Heart right ventricle (tissue), 12 donors: ENCODE results near the gene RDM1. TPM values are rescaled to one million over a fixed set of nuclear protein-coding genes. Genes with fewer than 3 reads are reported as not detected.

ENCODE experiments used
- polyA plus RNA-seq, 2 donors: library from polyadenylated mRNA; stranded (reverse); fragments of 200-250 nt; gene quantifications; one replicate each; pipeline ENCODE4 v1.2.3, GENCODE V29; 2013
- total RNA-seq, 10 donors: library from RNA; stranded (reverse); fragmentation: NEBNext Ultra II Directional in 3 of 10; extraction: Animal tissue kit (Norgen Biotek cat#: 25700) in 3 of 10; gene quantifications; one replicate each; pipeline versions ENCODE4 v1.2.1 to v1.2.4, GENCODE V29; 2021 to 2023
- donor health status: ischemic (EF 13 %, LVEDD 7.1; RV severe dilation, severe dysfunction).
- donor health status: healthy with polysubstance abuse.
- donor health status: DM: no; HTN: yes; CAD: no.
- donor health status: DM: no; HTN: no; CAD: no.
- donor health status: ischemic (EF 25% LVEDD 6.9; RV normal size, moderate dysfunction).
- donor health status: ischemic (EF 25% LVEDD 5.7; RV mildly dilated, moderate dysfunction).
- donor health status: healthy.
- donor health status: nonischemic (EF 11% LVEDD 7.7; RV severe dilation, severe dysfunction).
- donor health status: DM: yes; HTN: yes; CAD: no.
- donor health status: PGD.
- donor health status: ischemic (EF 29% LVEDD 5.4; RV normal size, mild dysfunction).
- donor health status: nonischemic (EF 23%, LVEDD 6.1; RV moderate dilation, normal function).

RDM1 gene
- total and polyA plus RNA-seq, 12 donors = 0.46 to 1.3 TPM; not detected in 10

Other genes with a start within 250 kb of the RDM1 start
- gene RASL10B, start 199.1 kb downstream of the RDM1 start, total RNA-seq = 10 to 100 TPM in 9 of 10 donors, 1 to 10 TPM in 1; 9.0 to 26.2 (median 11.9) TPM
- gene RASL10B, start 199.1 kb downstream of the RDM1 start, polyA plus RNA-seq = 1 to 10 TPM; 3.9 to 6.9 TPM
- gene GAS2L2, start 177.5 kb downstream of the RDM1 start, total RNA-seq = under 1 TPM in 6 of 10 donors, not detected in 4; 0.09 to 0.89 (median 0.14) TPM
- under 1 TPM; 0.03 to 0.15 TPM for gene GAS2L2, start 177.5 kb downstream of the RDM1 start, polyA plus RNA-seq
- not detected for gene C17orf50, start 169.9 kb downstream of the RDM1 start, total RNA-seq
- not detected for gene C17orf50, start 169.9 kb downstream of the RDM1 start, polyA plus RNA-seq
- gene MMP28, start 135.1 kb downstream of the RDM1 start, total RNA-seq = 1 to 10 TPM; 1.4 to 3.4 (median 1.9) TPM
- gene MMP28, start 135.1 kb downstream of the RDM1 start, polyA plus RNA-seq = 1 to 10 TPM; 5.4 to 7.4 TPM
- 100 to 1,000 TPM; 102 to 158 (median 135) TPM for gene TAF15, start 121.3 kb downstream of the RDM1 start, total RNA-seq
- 10 to 100 TPM; 56.1 to 72.2 TPM for gene TAF15, start 121.3 kb downstream of the RDM1 start, polyA plus RNA-seq
- gene HEATR9, start 61.9 kb downstream of the RDM1 start, total RNA-seq = not detected
- not detected for gene HEATR9, start 61.9 kb downstream of the RDM1 start, polyA plus RNA-seq
- gene CCL5, start 50.4 kb downstream of the RDM1 start, total RNA-seq = 10 to 100 TPM in 1 of 10 donors, 1 to 10 TPM in 6, under 1 TPM in 3; 0.47 to 29.8 (median 1.3) TPM
- 1 to 10 TPM; 1.5 to 1.8 TPM for gene CCL5, start 50.4 kb downstream of the RDM1 start, polyA plus RNA-seq
- gene LYZL6, start 12.9 kb upstream of the RDM1 start, total RNA-seq = not detected
- gene LYZL6, start 12.9 kb upstream of the RDM1 start, polyA plus RNA-seq = not detected
- not detected for gene CCL16, start 50.7 kb upstream of the RDM1 start, total RNA-seq
- gene CCL16, start 50.7 kb upstream of the RDM1 start, polyA plus RNA-seq = under 1 TPM; 0.03 to 0.88 TPM
- gene CCL14, start 56.0 kb upstream of the RDM1 start, total RNA-seq = 10 to 100 TPM in 2 of 10 donors, 1 to 10 TPM in 8; 1.0 to 16.4 (median 5.1) TPM
- gene CCL14, start 56.0 kb upstream of the RDM1 start, polyA plus RNA-seq = 10 to 100 TPM; 28.6 to 77.3 TPM
- gene CCL15, start 70.8 kb upstream of the RDM1 start, total RNA-seq = not detected
- not detected for gene CCL15, start 70.8 kb upstream of the RDM1 start, polyA plus RNA-seq
- 1 to 10 TPM in 1 of 10 donors, not detected in 9; 1.6 TPM for gene CCL23, start 87.2 kb upstream of the RDM1 start, total RNA-seq
- 1 to 10 TPM in 1 of 2 donors, under 1 TPM in 1; 0.38 to 1.5 TPM for gene CCL23, start 87.2 kb upstream of the RDM1 start, polyA plus RNA-seq
- 10 to 100 TPM in 1 of 10 donors, 1 to 10 TPM in 7, under 1 TPM in 1, not detected in 1; 0.83 to 21.0 (median 2.0) TPM for gene CCL18, start 133.5 kb upstream of the RDM1 start, total RNA-seq
- gene CCL18, start 133.5 kb upstream of the RDM1 start, polyA plus RNA-seq = 1 to 10 TPM in 1 of 2 donors, under 1 TPM in 1; 0.97 to 1.0 TPM
- gene CCL3, start 159.4 kb upstream of the RDM1 start, total RNA-seq = 10 to 100 TPM in 2 of 10 donors, under 1 TPM in 5, not detected in 3; 0.24 to 12.3 (median 0.52) TPM
- under 1 TPM in 1 of 2 donors, not detected in 1; 0.83 TPM for gene CCL3, start 159.4 kb upstream of the RDM1 start, polyA plus RNA-seq
- 10 to 100 TPM in 2 of 10 donors, under 1 TPM in 8; 0.32 to 18.2 (median 0.74) TPM for gene CCL4, start 173.1 kb upstream of the RDM1 start, total RNA-seq
- gene CCL4, start 173.1 kb upstream of the RDM1 start, polyA plus RNA-seq = 1 to 10 TPM in 1 of 2 donors, under 1 TPM in 1; 0.80 to 1.0 TPM
- 1 to 10 TPM in 9 of 10 donors, under 1 TPM in 1; 0.94 to 2.9 (median 1.7) TPM for gene TBC1D3B, start 245.9 kb upstream of the RDM1 start, total RNA-seq
- gene TBC1D3B, start 245.9 kb upstream of the RDM1 start, polyA plus RNA-seq = 1 to 10 TPM in 1 of 2 donors, under 1 TPM in 1; 0.42 to 5.9 TPM